ENCODE results near the gene PRSS8.

GRCh38 chr16:31134625-31135534, 647 bp downstream of the PRSS8 start:
- no peak for TF ChIP-seq CTCF (IDR thresholded peaks at IDR 0.05)
- TF ChIP-seq POLR2A (IDR thresholded peaks at IDR 0.05) = no peak
